Bronchial epithelial cell (primary cell): Measurements from ENCODE around the gene C13orf46. TPM values are rescaled to one million over a fixed set of nuclear protein-coding genes. Genes with fewer than 3 reads are reported as not detected.

ENCODE experiments used
- DNase-seq: peaks from one replicate; pipeline ENCODE4 v3.0.0-alpha.2; 2010; ENCODE audit warnings: low read depth
- FAIRE-seq: peaks from 2 replicates; lab custom pipeline; 2011; peaks lifted over from hg19 to GRCh38; lab: Jason Lieb, UNC
- H3K27me3 ChIP-seq: 2 replicates; pipeline ENCODE4 v1.5.1; 2011; ENCODE audit warnings: low read length; ENCODE audit not compliant: control insufficient read depth, insufficient read depth
- H3K36me3 ChIP-seq: 2 replicates; pipeline ENCODE4 v1.5.1; 2011; ENCODE audit warnings: low read length; ENCODE audit not compliant: control insufficient read depth, insufficient read depth
- H3K4me3 ChIP-seq: 2 replicates; pipeline ENCODE4 v1.5.1; 2011; ENCODE audit warnings: mild to moderate bottlenecking, low read depth, low read length, control low read depth
- CTCF ChIP-seq: IDR thresholded peaks from 2 replicates; pipeline ENCODE4 v1.5.1; 2011; ENCODE audit warnings: mild to moderate bottlenecking, moderate library complexity, low read length, control low read depth, inconsistent platforms; ENCODE audit not compliant: insufficient read depth, severe bottlenecking
- total RNA-seq: library from RNA; depleted of rRNA; stranded (reverse); fragments of >200 nt; gene quantifications from 2 replicates; pipeline ENCODE4 v1.2.1, GENCODE V29; 2014

C13orf46 gene
- total RNA-seq, 1 donor from 2014 or later, result not detected

GRCh38 chr13:114001331-114002008, 27.6 kb upstream of the C13orf46 start:
- Histone ChIP-seq H3K36me3 (no peaks in the 10 kb centered on the region), H3K27me3 (no peaks in the 10 kb centered on the region), H3K4me3 (no peak overlapping the region)
- no peak for TF ChIP-seq CTCF
- DNase-seq, result no peak
- no peak for FAIRE-seq

- no peak for DNase-seq
- Histone ChIP-seq H3K27me3 (no peaks in the 10 kb centered on the region), H3K4me3 (no peak overlapping the region), H3K36me3 (no peaks in the 10 kb centered on the region)
- TF ChIP-seq CTCF, result no peak
- no peak for FAIRE-seq
These were observed 26.5 kb upstream of the C13orf46 start for GRCh38 chr13:114000151-114001040.

- H3K4me3 ChIP-seq, result no peak overlapping the region
- no peak for FAIRE-seq
- no peaks in the 10 kb centered on the region for H3K27me3 ChIP-seq
- TF ChIP-seq CTCF, result no peak
- no peaks in the 10 kb centered on the region for H3K36me3 ChIP-seq
- no peak for DNase-seq
These were observed 25.7 kb upstream of the C13orf46 start for GRCh38 chr13:113999618-113999910.

GRCh38 chr13:113998781-113999617, 25.1 kb upstream of the C13orf46 start:
- no peak for DNase-seq
- Histone ChIP-seq H3K27me3 (no peaks in the 10 kb centered on the region), H3K4me3 (no peak overlapping the region), H3K36me3 (no peaks in the 10 kb centered on the region)
- FAIRE-seq, result no peak
- TF ChIP-seq CTCF, result no peak

GRCh38 chr13:113997845-113998751, 24.2 kb upstream of the C13orf46 start:
- Histone ChIP-seq H3K36me3 (no peaks in the 10 kb centered on the region), H3K27me3 (no peaks in the 10 kb centered on the region), H3K4me3 (no peak overlapping the region)
- TF ChIP-seq CTCF, result no peak
- FAIRE-seq (no peak), DNase-seq (no peak)
